HL-60 (cell line): ENCODE data around the gene SSRP1.

Experiments
- DNase-seq, 2 experiments: peaks; one replicate each; pipeline ENCODE4 v3.0.0-alpha.2; 2010 to 2020; ENCODE audit warnings: low read depth in 1 of 2, low spot score in 1 of 2
- H3K27ac ChIP-seq: fragments of 250-450 bp; sonication (Bioruptor Pico); replicated peaks from 2 replicates; pipeline ENCODE4 v1.5.1; 2020; ENCODE audit warnings: mild to moderate bottlenecking, moderate library complexity
- H3K27me3 ChIP-seq: fragments of 250-450 bp; sonication (Bioruptor Pico); 2 replicates; pipeline ENCODE4 v1.5.1; 2021; ENCODE audit warnings: mild to moderate bottlenecking, moderate library complexity; ENCODE audit not compliant: insufficient read depth, poor library complexity, severe bottlenecking
- H3K4me3 ChIP-seq: replicated peaks from 2 replicates; pipeline ENCODE4 v1.5.1; 2011; ENCODE audit warnings: mild to moderate bottlenecking, control low read depth, low read length; ENCODE audit not compliant: insufficient read depth
- CTCF ChIP-seq: IDR thresholded peaks from one replicate; pipeline ENCODE4 v1.5.1; 2011; ENCODE audit warnings: low read length, control low read depth, inconsistent platforms; ENCODE audit not compliant: insufficient read depth
- GABPA ChIP-seq: IDR thresholded peaks from 2 replicates; pipeline ENCODE4 v1.6.1; 2012; ENCODE audit warnings: low read depth
- POLR2AphosphoS5 ChIP-seq: IDR thresholded peaks from 2 replicates; pipeline ENCODE4 v1.6.1; 2012; ENCODE audit warnings: low read depth
- REST ChIP-seq: IDR thresholded peaks from 2 replicates; pipeline ENCODE4 v1.6.1; 2012; ENCODE audit warnings: low read depth; ENCODE audit not compliant: insufficient replicate concordance
- SPI1 ChIP-seq: IDR thresholded peaks from 2 replicates; pipeline ENCODE4 v1.6.1; 2012; ENCODE audit warnings: low read depth, mild to moderate bottlenecking, borderline replicate concordance

The SSRP1 gene

GRCh38 chr11:57374966-57375365 is 39.3 kb upstream of the SSRP1 start:
- no peak for TF ChIP-seq SPI1
- no peak for TF ChIP-seq POLR2AphosphoS5
- TF ChIP-seq REST = no peak
- TF ChIP-seq GABPA = no peak
- TF ChIP-seq CTCF = no peak
- H3K27me3 ChIP-seq = no peaks in the 10 kb centered on the region
- H3K27ac ChIP-seq = no peak overlapping the region
- H3K4me3 ChIP-seq = no peak overlapping the region
- DNase-seq = no peak

GRCh38 chr11:57373146-57373545 is 37.5 kb upstream of the SSRP1 start:
- TF ChIP-seq POLR2AphosphoS5 (no peak), SPI1 (no peak), GABPA (no peak), CTCF (no peak), REST (no peak)
- H3K27me3 ChIP-seq = no peaks in the 10 kb centered on the region
- H3K4me3 ChIP-seq = no peak overlapping the region
- no peak for DNase-seq
- no peak overlapping the region for H3K27ac ChIP-seq

- no peaks in the 10 kb centered on the region for H3K27me3 ChIP-seq
- TF ChIP-seq REST (no peak), CTCF (no peak), GABPA (no peak), SPI1 (no peak), POLR2AphosphoS5 (no peak)
Observed at GRCh38 chr11:57370941-57371340, 35.2 kb upstream of the SSRP1 start.

More at GRCh38 chr11:57370941-57371340, 35.2 kb upstream of the SSRP1 start:
- Histone ChIP-seq H3K27ac (no peak overlapping the region), H3K4me3 (no peak overlapping the region)
- DNase-seq = no peak
